Upper lobe of left lung (tissue), 4 donors: ENCODE results near the gene GPRASP1.

Experiments used
- CTCF ChIP-seq, 6 experiments: fragments of 450-650 bp in 4 of 6; fragments of 200-600 bp in 2 of 6; sonication (generic) in 2 of 6; IDR thresholded peaks; one replicate each; pipeline ENCODE4 v1.5.1; 2016 to 2019; ENCODE audit warnings: antibody characterized with exemption in 6 of 6
- EP300 ChIP-seq, 4 donors: sonication (generic); formaldehyde crosslinking; IDR thresholded peaks; one replicate each; pipeline ENCODE4 v1.5.1; 2017; ENCODE audit warnings: antibody characterized with exemption in 4 of 4, control low read depth in 2 of 4
- POLR2A ChIP-seq, 4 donors: fragments of 450-650 bp; IDR thresholded peaks; one replicate each; pipeline ENCODE4 v1.5.1; 2016 to 2017; ENCODE audit warnings: antibody characterized with exemption in 4 of 4, mild to moderate bottlenecking in 2 of 4
- POLR2AphosphoS5 ChIP-seq, 2 donors: sonication (generic); formaldehyde crosslinking; IDR thresholded peaks; one replicate each; pipeline ENCODE4 v1.5.1; 2017; ENCODE audit warnings: antibody characterized with exemption in 2 of 2

GRCh38 chrX:102696306-102696705 lies 45.0 kb downstream of the GPRASP1 start:
- no peak for TF ChIP-seq POLR2AphosphoS5 (IDR thresholded peaks at IDR 0.05)
- no peak for TF ChIP-seq CTCF (IDR thresholded peaks at IDR 0.05)
- no peak for TF ChIP-seq POLR2A (IDR thresholded peaks at IDR 0.05)
- no peak for TF ChIP-seq EP300 (IDR thresholded peaks at IDR 0.05)
